ENCODE data around the gene KCNE3.

Gene KCNE3

DNA sequence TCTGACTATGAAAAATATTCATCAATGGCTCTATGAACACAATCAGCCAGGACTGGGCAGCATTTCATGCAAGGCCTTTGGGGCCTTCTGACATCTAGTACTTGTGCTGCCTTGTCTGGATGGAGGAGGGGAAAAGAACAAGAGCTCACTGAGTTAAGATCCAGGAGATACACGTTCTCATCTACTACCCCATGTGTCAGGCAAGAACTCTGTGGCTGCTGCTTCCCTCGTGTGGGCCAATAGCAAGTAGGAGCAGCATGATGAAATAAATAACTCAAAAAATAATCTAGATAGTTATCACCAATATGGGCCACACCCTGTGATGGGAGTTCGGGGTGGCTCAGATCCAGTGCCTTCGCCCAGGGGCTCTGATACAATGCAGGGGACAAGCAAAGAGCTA lies 7.3 kb downstream of the KCNE3 start:
- Histone ChIP-seq H3K36me3 (ENCODE audit: low read length) (no peaks in the 10 kb centered on the region), H3K9me2 (replicated peaks; ENCODE audit: insufficient read depth, low read length) (no peaks in the 10 kb centered on the region), H3K27ac (ENCODE audit: low read depth, low read length) (no peak overlapping the region), H3K79me2 (ENCODE audit: insufficient read depth, low read length) (no peaks in the 10 kb centered on the region), H3K9ac (ENCODE audit: low read length) (no peak overlapping the region), H3F3A (ENCODE audit: insufficient read depth) (no peaks in the 10 kb centered on the region), H3K4me3 (ENCODE audit: insufficient read depth, low read length, poor library complexity, severe bottlenecking) (no peak overlapping the region), H3K9me3 (ENCODE audit: insufficient read depth, low read length) (no peaks in the 10 kb centered on the region), H4K20me1 (ENCODE audit: low read depth, low read length) (no peaks in the 10 kb centered on the region), H3K27me3 (ENCODE audit: low read length) (no peaks in the 10 kb centered on the region), H3K4me2 (ENCODE audit: low read depth, low read length, poor library complexity, severe bottlenecking) (no peak overlapping the region), H2AFZ (ENCODE audit: low read depth, low read length, severe bottlenecking) (no peak overlapping the region)
- TF ChIP-seq EZH2phosphoT487 (conservative IDR thresholded peaks at IDR 0.05; ENCODE audit: low read length) = no peak
- TF ChIP-seq, protein P1, sequence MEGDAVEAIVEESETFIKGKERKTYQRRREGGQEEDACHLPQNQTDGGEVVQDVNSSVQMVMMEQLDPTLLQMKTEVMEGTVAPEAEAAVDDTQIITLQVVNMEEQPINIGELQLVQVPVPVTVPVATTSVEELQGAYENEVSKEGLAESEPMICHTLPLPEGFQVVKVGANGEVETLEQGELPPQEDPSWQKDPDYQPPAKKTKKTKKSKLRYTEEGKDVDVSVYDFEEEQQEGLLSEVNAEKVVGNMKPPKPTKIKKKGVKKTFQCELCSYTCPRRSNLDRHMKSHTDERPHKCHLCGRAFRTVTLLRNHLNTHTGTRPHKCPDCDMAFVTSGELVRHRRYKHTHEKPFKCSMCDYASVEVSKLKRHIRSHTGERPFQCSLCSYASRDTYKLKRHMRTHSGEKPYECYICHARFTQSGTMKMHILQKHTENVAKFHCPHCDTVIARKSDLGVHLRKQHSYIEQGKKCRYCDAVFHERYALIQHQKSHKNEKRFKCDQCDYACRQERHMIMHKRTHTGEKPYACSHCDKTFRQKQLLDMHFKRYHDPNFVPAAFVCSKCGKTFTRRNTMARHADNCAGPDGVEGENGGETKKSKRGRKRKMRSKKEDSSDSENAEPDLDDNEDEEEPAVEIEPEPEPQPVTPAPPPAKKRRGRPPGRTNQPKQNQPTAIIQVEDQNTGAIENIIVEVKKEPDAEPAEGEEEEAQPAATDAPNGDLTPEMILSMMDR (IDR thresholded peaks at IDR 0.05; ENCODE audit: insufficient read depth, low read length, poor library complexity, severe bottlenecking) = no peak

DNA sequence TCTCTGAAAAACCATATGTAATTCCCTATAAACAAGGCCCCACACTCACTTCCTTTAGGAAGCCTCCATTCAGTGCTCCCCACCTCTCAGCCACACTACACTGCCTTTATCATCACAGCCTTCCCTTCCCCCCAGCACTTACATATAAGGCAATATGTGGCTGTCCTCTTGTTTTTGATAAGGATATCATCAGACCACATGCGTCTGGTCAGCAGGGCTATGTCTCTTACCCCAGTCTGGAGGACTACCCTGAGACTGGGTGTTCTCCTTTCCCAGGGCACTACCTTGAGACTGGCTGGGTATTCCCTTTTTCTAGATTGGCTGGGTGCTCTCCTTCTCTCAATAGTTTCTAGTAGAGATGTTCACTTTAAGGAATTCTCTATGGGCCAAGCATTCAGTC lies 7.8 kb downstream of the KCNE3 start:
- H3K9ac ChIP-seq (ENCODE audit: low read length) = no peak overlapping the region
- H3K79me2 ChIP-seq (ENCODE audit: insufficient read depth, low read length) = no peaks in the 10 kb centered on the region
- no peak overlapping the region for H2AFZ ChIP-seq (ENCODE audit: low read depth, low read length, severe bottlenecking)
- no peak overlapping the region for H3K4me3 ChIP-seq (ENCODE audit: insufficient read depth, low read length, poor library complexity, severe bottlenecking)
- H3K9me2 ChIP-seq (replicated peaks; ENCODE audit: insufficient read depth, low read length) = no peaks in the 10 kb centered on the region
- TF ChIP-seq EZH2phosphoT487 (conservative IDR thresholded peaks at IDR 0.05; ENCODE audit: low read length) = no peak
- TF ChIP-seq, protein P1 (IDR thresholded peaks at IDR 0.05; ENCODE audit: insufficient read depth, low read length, poor library complexity, severe bottlenecking) = no peak
- no peak overlapping the region for H3K27ac ChIP-seq (ENCODE audit: low read depth, low read length)
- no peaks in the 10 kb centered on the region for H3K9me3 ChIP-seq (ENCODE audit: insufficient read depth, low read length)
- no peak overlapping the region for H3K4me2 ChIP-seq (ENCODE audit: low read depth, low read length, poor library complexity, severe bottlenecking)
- H3F3A ChIP-seq (ENCODE audit: insufficient read depth) = no peaks in the 10 kb centered on the region
- H4K20me1 ChIP-seq (ENCODE audit: low read depth, low read length) = no peaks in the 10 kb centered on the region
- H3K36me3 ChIP-seq (ENCODE audit: low read length) = no peaks in the 10 kb centered on the region
- no peaks in the 10 kb centered on the region for H3K27me3 ChIP-seq (ENCODE audit: low read length)

- no peak overlapping the region for H3K27ac ChIP-seq (ENCODE audit: low read depth, low read length)
- H3K79me2 ChIP-seq (ENCODE audit: insufficient read depth, low read length) = no peaks in the 10 kb centered on the region
- H3K9me3 ChIP-seq (ENCODE audit: insufficient read depth, low read length) = no peaks in the 10 kb centered on the region
- H3K36me3 ChIP-seq (ENCODE audit: low read length) = no peaks in the 10 kb centered on the region
- no peak overlapping the region for H3K9ac ChIP-seq (ENCODE audit: low read length)
- TF ChIP-seq EZH2phosphoT487 (conservative IDR thresholded peaks at IDR 0.05; ENCODE audit: low read length) = no peak
- TF ChIP-seq, protein P1 (IDR thresholded peaks at IDR 0.05; ENCODE audit: insufficient read depth, low read length, poor library complexity, severe bottlenecking) = no peak
- no peaks in the 10 kb centered on the region for H3K27me3 ChIP-seq (ENCODE audit: low read length)
- H4K20me1 ChIP-seq (ENCODE audit: low read depth, low read length) = no peaks in the 10 kb centered on the region
- H3F3A ChIP-seq (ENCODE audit: insufficient read depth) = no peaks in the 10 kb centered on the region
- no peak overlapping the region for H2AFZ ChIP-seq (ENCODE audit: low read depth, low read length, severe bottlenecking)
- H3K9me2 ChIP-seq (replicated peaks; ENCODE audit: insufficient read depth, low read length) = no peaks in the 10 kb centered on the region
- H3K4me2 ChIP-seq (ENCODE audit: low read depth, low read length, poor library complexity, severe bottlenecking) = no peak overlapping the region
- H3K4me3 ChIP-seq (ENCODE audit: insufficient read depth, low read length, poor library complexity, severe bottlenecking) = no peak overlapping the region
Observed at GRCh38 chr11:74457356-74457755, 10.0 kb downstream of the KCNE3 start.
